Psoas muscle (tissue), 8 donors: ENCODE data around the gene ANKRD6. TPM values are rescaled to one million over a fixed set of nuclear protein-coding genes. Genes with fewer than 3 reads are reported as not detected.

Experiments
- ATAC-seq, 4 donors: fragments of 200-7000 bp; cut with Tn5 transposase; one replicate each; pipeline ENCODE4 v1.9.1; 2020; ENCODE audit warnings: moderate library complexity in 3 of 4, mild to moderate bottlenecking in 2 of 4
- DNase-seq, 2 donors: peaks; one replicate each; pipeline ENCODE4 v3.0.0-alpha.2; 2020
- H3K27ac ChIP-seq: fragments of 200-600 bp; one replicate; pipeline ENCODE4 v1.8.0; 2022
- H3K27me3 ChIP-seq, 3 donors: fragments of 200-600 bp in 1 of 3; one replicate each; pipeline versions ENCODE4 v1.6.1 to v1.8.0; 2013 to 2022; ENCODE audit warnings: low read length in 2 of 3, mild to moderate bottlenecking in 2 of 3, moderate library complexity in 1 of 3; ENCODE audit not compliant: insufficient read depth in 3 of 3
- H3K36me3 ChIP-seq, 2 donors: fragments of 200-600 bp in 1 of 2; one replicate each; pipeline versions ENCODE4 v1.6.1 to v1.8.0; 2013 to 2022; ENCODE audit warnings: low read depth in 1 of 2, mild to moderate bottlenecking in 1 of 2, moderate library complexity in 1 of 2; ENCODE audit not compliant: insufficient read depth in 1 of 2
- H3K4me1 ChIP-seq: fragments of 200-600 bp; one replicate; pipeline ENCODE4 v1.8.0; 2022
- H3K4me3 ChIP-seq: fragments of 200-600 bp; one replicate; pipeline ENCODE4 v1.8.0; 2022; ENCODE audit warnings: mild to moderate bottlenecking
- H3K9me3 ChIP-seq: fragments of 200-600 bp; one replicate; pipeline ENCODE4 v1.8.0; 2022
- WGBS, 3 donors: extraction: QIAGEN DNeasy Blood & Tissue Kit; methylation state at CpG; one replicate each; pipeline versions ENCODE4 v1.1.6 to v1.1.7; 2013; 5-methylcytosine and 5-hydroxymethylcytosine counted together
- intact Hi-C, 2 donors: fragments of 100-400 bp; cut with DNase I; formaldehyde crosslinking; loops; one replicate each; pipeline versions ENCODE4 v1.11.0 to v1.14.2; 2022
- polyA plus RNA-seq, 3 donors: library from polyadenylated mRNA; stranded (reverse); fragments of 200-250 nt; gene quantifications; one replicate each; pipeline ENCODE4 v1.2.3, GENCODE V29; 2013
- total RNA-seq, 4 donors: library from RNA; stranded (reverse); fragmentation: NEBNext Ultra II Directional in 2 of 4; extraction: Animal tissue kit (Norgen Biotek cat#: 25700) in 2 of 4; gene quantifications; one replicate each; pipeline versions ENCODE4 v1.2.1 to v1.2.4, GENCODE V29; 2021 to 2023
- TF ChIP-seq, protein P1 (sequence below): fragments of 200-600 bp; IDR thresholded peaks from one replicate; pipeline ENCODE4 v1.8.0; 2022; ENCODE audit warnings: antibody characterized with exemption
- donor health status: healthy with polysubstance abuse.
- donor health status: DM: no; HTN: no; CAD: no; lungs with moderate emphysema.
- donor health status: Bipolar disorder and iron deficiency.
- donor health status: healthy.
- donor health status: DM: yes; HTN: yes; CAD: no.
- donor health status: DM: no; HTN: no; CAD: no.
- donor health status: DM: no; HTN: no; CAD: no.
- donor health status: DM: yes; HTN: yes; CAD: no.

The ANKRD6 gene
- total and polyA plus RNA-seq, 7 donors = 1.2 to 9.0 (median 2.4) TPM

DNA sequence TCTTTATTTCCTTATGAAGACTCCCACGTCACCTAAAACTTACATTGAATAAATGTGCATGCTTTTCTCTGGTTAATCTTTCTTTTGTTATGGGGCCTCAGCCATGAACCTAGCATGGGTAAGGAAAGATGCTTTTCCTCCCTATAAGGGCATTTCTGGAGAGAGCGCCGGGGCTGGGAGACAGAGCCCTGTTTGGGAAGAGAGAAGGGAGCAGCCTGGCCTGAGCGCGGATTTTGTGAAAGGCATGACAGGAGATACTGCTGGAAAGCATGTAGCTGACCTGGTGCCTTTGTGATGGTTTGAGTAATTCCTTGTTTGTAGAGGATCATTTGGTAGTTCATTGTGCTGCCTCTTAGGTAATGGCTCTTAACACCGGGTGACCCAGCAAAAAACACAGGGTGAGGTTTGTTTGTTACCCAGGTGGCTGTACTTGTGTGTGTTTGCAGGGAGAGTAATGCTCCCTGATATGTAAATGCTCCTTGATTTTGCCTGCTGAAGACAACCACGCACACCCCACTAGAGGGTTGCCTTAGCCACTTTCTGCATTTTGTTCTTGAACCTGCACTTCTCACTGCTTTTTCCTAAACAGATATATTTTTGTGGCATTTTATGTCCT lies 59.2 kb downstream of the ANKRD6 start:
- intact Hi-C loops = no loop called here
- Histone ChIP-seq H3K9me3 (no peaks in the 10 kb centered on the region), H3K4me1 (no peaks in the 10 kb centered on the region), H3K27me3 (no peaks in the 10 kb centered on the region), H3K36me3 (no peaks in the 10 kb centered on the region), H3K4me3 (no peak overlapping the region), H3K27ac (no peak overlapping the region)
- WGBS, 3 donors = 81 to 86% (median 82%) methylated on average over 7 of the region's 7 CpGs
- TF ChIP-seq, protein P1, sequence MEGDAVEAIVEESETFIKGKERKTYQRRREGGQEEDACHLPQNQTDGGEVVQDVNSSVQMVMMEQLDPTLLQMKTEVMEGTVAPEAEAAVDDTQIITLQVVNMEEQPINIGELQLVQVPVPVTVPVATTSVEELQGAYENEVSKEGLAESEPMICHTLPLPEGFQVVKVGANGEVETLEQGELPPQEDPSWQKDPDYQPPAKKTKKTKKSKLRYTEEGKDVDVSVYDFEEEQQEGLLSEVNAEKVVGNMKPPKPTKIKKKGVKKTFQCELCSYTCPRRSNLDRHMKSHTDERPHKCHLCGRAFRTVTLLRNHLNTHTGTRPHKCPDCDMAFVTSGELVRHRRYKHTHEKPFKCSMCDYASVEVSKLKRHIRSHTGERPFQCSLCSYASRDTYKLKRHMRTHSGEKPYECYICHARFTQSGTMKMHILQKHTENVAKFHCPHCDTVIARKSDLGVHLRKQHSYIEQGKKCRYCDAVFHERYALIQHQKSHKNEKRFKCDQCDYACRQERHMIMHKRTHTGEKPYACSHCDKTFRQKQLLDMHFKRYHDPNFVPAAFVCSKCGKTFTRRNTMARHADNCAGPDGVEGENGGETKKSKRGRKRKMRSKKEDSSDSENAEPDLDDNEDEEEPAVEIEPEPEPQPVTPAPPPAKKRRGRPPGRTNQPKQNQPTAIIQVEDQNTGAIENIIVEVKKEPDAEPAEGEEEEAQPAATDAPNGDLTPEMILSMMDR = no peak
- ATAC-seq (no peak), DNase-seq (no peak)

DNA sequence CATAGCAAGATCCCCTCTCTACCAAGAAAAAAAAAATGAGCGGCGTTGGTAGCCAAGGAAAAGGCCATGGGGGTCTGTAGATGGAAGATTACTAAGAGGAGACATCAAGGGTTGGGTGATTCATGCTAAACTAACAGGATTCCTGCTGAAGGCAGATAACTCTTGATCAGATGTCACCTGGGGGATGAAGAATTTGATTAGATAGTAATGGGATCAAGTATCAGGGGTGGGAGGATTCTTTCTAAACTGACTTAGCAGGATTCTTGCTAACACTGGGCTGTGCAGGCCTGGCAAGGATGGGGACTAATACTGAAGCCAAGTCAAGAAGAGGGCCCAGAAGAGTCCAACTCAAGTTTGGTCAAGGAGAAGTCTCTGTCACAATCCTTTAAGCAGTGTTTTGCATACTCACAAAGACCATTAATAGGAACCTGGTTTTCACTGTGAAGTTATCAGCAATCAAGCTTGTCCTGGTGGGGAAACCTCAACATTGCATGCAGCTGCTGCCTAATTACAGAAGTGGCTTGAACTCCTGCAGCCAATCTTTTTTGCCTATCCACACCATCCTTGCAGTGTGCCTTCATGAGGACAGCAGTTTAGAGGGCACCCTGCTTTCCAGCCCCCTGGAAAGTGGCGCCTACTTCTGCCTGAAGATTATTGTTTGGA lies 61.3 kb downstream of the ANKRD6 start:
- Histone ChIP-seq H3K36me3 (no peaks in the 10 kb centered on the region), H3K4me1 (no peaks in the 10 kb centered on the region), H3K4me3 (no peak overlapping the region), H3K27ac (no peak overlapping the region), H3K27me3 (no peaks in the 10 kb centered on the region), H3K9me3 (no peaks in the 10 kb centered on the region)
- WGBS, 3 donors = 96 to 98% (median 97%) methylated on average over 3 of the region's 3 CpGs
- intact Hi-C loops = no loop called here
- ATAC-seq (no peak), DNase-seq (no peak)
- TF ChIP-seq, protein P1 = no peak

DNA sequence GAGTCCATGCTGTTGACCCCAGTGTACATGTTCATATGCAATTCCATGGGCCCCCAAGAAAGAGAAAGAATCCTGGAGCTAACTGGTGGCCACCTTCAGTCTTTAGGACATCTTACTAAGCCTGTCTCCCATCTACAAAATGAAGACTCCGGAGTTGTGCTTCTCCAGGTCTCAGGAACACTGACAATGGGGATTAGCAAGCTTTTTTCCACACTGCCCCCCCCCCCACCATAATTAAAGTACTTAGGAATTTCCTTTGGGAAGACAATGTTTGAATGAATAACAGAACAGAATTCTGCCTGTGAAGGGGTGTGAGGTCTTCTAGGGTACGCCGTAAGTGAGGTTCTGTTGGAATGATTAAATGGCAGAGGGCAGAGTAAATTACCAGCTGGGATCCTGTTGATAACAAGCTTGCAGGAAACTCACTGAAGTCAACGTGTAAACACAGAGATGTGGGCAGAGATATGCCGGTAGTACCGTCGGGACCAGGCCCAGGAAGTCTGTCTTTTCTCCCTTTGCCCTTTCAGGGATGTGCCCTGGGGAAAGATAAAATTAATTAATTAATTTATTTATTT lies 63.1 kb downstream of the ANKRD6 start:
- Histone ChIP-seq H3K27ac (no peak overlapping the region), H3K4me1 (no peaks in the 10 kb centered on the region), H3K36me3 (no peaks in the 10 kb centered on the region), H3K4me3 (no peak overlapping the region), H3K27me3 (no peaks in the 10 kb centered on the region), H3K9me3 (no peaks in the 10 kb centered on the region)
- TF ChIP-seq, protein P1 = no peak
- no peak for DNase-seq
- no peak for ATAC-seq
- WGBS, 3 donors = 49 to 56% (median 55%) methylated on average over 7 of the region's 7 CpGs
- intact Hi-C loops = no loop called here

DNA sequence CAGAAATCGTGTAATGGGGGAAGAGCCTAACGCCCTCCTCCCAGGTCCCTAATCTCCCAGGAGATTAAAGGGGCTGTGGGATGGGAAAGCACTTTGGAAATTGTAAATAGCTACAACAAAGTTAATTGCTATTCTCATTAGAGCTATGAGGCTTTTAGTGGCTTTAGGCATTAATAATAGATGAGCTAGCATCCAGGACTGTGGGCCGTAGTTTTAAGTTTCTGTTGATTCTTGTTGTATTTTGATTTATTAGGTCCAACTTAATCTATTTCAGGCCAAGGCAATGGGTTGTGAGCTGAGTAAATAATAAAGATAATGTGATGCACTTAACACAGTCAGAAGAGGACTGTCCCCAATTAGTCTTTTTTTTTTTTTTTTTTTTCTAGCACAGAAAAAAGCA lies 67.7 kb downstream of the ANKRD6 start:
- TF ChIP-seq, protein P1 = no peak
- intact Hi-C loops = loop anchor here in 1 of 2 donors (5.0 kb wide), 1 partner anchor 97 kb away; no protein-coding TSS in a partner anchor
- 63 to 74% (median 65%) methylated on average over 3 of the region's 3 CpGs for WGBS, 3 donors
- Histone ChIP-seq H3K27ac (no peak overlapping the region), H3K36me3 (no peaks in the 10 kb centered on the region), H3K9me3 (no peaks in the 10 kb centered on the region), H3K4me1 (no peaks in the 10 kb centered on the region), H3K27me3 (no peaks in the 10 kb centered on the region), H3K4me3 (no peak overlapping the region)
- no peak for DNase-seq
- ATAC-seq = no peak
